ENCODE results near the gene CEP112. TPM values are rescaled to one million over a fixed set of nuclear protein-coding genes. Genes with fewer than 3 reads are reported as not detected.

CEP112 gene
- total RNA-seq, 6 donors from 2014 or later = 14.3 to 70.2 (median 31.0) TPM

DNA sequence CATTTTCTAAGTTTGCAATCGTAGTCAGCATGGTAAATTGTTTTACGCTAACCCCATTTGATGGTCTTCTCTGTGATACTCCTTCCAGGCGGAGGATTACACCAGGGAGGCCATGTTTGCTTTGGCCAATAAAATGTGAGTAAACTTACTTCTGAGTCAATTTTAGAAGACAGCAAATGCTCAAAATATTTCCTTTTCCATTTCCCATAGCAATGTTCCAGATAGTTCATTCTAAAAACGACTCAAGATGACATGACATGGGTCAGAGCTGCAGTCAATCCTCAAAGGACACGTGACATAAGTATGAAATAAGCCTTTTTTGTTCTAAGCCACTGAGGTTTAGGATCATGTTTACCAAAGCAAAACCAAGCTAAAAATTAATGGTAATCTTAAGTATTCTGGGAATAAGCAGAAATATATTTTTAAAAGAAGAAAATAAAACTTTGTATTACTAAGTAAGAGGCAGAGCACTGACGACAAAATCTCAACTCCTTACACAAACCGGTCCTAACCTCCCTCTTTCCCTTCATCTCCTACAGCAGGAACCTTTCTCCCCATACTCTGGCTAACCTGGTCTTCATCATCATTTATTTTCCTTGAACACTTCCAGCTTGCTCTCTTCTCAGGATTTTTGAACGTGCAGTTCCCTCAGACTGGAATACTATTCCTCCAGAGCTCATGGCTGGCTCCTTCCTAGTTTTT is 266.2 kb downstream of the CEP112 start:
- no peaks in the 10 kb centered on the region for H3K4me1 ChIP-seq
- DNase-seq = no peak
- TF ChIP-seq EP300 (IDR thresholded peaks at IDR 0.05) (no peak), POLR2A (IDR thresholded peaks at IDR 0.05) (no peak), POLR2AphosphoS5 (IDR thresholded peaks at IDR 0.05) (no peak)
- TF ChIP-seq, protein P1, sequence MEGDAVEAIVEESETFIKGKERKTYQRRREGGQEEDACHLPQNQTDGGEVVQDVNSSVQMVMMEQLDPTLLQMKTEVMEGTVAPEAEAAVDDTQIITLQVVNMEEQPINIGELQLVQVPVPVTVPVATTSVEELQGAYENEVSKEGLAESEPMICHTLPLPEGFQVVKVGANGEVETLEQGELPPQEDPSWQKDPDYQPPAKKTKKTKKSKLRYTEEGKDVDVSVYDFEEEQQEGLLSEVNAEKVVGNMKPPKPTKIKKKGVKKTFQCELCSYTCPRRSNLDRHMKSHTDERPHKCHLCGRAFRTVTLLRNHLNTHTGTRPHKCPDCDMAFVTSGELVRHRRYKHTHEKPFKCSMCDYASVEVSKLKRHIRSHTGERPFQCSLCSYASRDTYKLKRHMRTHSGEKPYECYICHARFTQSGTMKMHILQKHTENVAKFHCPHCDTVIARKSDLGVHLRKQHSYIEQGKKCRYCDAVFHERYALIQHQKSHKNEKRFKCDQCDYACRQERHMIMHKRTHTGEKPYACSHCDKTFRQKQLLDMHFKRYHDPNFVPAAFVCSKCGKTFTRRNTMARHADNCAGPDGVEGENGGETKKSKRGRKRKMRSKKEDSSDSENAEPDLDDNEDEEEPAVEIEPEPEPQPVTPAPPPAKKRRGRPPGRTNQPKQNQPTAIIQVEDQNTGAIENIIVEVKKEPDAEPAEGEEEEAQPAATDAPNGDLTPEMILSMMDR (IDR thresholded peaks at IDR 0.05) = no peak
- H3K36me3 ChIP-seq = peaks cover 0 to 6% (median 2%) of the 10 kb centered on the region in 4 donors
- no peaks in the 10 kb centered on the region for H3K9me3 ChIP-seq
- WGBS, 2 donors = 87% methylated on average over 8 of the region's 8 CpGs
- H3K27me3 ChIP-seq = no peaks in the 10 kb centered on the region
- H3K4me3 ChIP-seq = no peak overlapping the region
- peak in 1 of 2 donors; percentile 58 for ATAC-seq (ENCODE audit: low FRiP score in 2 of 2)
- no peak overlapping the region for H3K27ac ChIP-seq

DNA sequence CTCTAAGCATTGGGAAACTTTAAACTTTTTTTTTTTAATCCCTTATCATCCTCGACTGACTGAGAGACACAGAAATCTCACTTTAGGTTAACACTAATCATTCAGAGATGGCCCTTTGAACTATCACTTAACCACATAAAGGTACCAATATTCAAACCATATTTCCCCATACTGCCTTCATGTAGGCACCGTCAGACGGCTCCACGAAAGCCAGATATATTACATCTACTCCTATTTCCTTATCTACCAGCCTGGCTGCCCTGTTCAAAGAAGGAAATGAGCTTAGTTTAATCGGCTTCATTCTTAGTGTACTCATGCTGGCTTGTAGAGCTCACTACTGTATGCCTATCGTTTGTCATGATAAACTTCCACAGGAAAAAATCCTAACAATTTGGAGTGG is 270.9 kb downstream of the CEP112 start:
- H3K9me3 ChIP-seq = no peaks in the 10 kb centered on the region
- no peak overlapping the region for H3K27ac ChIP-seq
- H3K4me3 ChIP-seq = no peak overlapping the region
- DNase-seq (no peak), ATAC-seq (ENCODE audit: low FRiP score in 2 of 2) (no peak)
- 37 to 41% methylated on average over 6 of the region's 6 CpGs for WGBS, 2 donors
- peaks cover 0 to 8% (median 3%) of the 10 kb centered on the region in 4 donors for H3K4me1 ChIP-seq
- no peaks in the 10 kb centered on the region for H3K27me3 ChIP-seq
- no peaks in the 10 kb centered on the region for H3K36me3 ChIP-seq
- TF ChIP-seq POLR2AphosphoS5 (IDR thresholded peaks at IDR 0.05) = no peak

DNA sequence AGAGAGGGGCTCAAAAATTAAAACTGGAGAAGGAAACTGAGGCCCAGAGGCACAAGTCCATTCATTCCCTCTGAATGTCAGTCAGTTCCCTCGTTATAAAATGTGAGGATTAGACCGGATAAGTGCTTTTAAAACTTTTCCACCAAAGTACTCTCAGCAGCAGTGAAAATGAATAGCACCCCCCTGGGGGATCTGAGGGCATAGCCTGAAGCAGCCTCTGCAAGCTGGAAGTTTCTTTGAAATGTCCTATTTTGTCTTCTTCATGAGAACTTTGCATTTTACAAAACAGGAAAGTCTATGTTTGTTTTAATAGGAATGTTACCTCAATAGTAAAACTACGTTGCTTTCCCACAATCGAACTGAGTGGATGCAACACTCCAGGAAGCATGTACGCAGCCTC is 273.0 kb downstream of the CEP112 start:
- ATAC-seq (ENCODE audit: low FRiP score in 2 of 2) (no peak), DNase-seq (no peak)
- no peak for TF ChIP-seq POLR2A (IDR thresholded peaks at IDR 0.05)
- no peak for TF ChIP-seq EP300 (IDR thresholded peaks at IDR 0.05)
- TF ChIP-seq, protein P1 (IDR thresholded peaks at IDR 0.05) = no peak
- TF ChIP-seq POLR2AphosphoS5 (IDR thresholded peaks at IDR 0.05) = no peak
- H3K27me3 ChIP-seq = no peaks in the 10 kb centered on the region
- no peaks in the 10 kb centered on the region for H3K9me3 ChIP-seq
- H3K4me1 ChIP-seq = peaks cover 0 to 8% (median 3%) of the 10 kb centered on the region in 4 donors
- H3K27ac ChIP-seq = no peak overlapping the region
- H3K4me3 ChIP-seq = no peak overlapping the region
- WGBS, 2 donors = 35 to 48% methylated on average over 5 of the region's 5 CpGs
- no peaks in the 10 kb centered on the region for H3K36me3 ChIP-seq

DNA sequence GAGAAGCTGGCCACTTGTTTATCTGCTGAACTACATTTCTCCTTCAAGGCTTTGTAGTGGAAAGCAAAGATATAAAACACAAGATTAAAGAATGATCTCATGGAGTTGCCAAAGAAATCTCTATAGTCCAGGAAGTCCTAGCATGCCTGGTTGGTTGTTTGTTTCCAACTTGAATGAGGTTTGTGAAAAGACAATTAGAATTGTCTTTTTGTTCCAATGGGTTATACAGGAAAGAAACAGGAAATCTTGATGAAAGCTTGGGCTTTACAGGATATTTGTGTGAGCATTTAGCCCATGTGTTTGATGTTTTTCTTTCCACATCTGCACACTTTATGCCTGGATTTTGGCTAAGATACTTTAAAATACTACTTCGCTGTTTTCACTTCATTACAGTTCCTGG is 273.4 kb downstream of the CEP112 start:
- no peaks in the 10 kb centered on the region for H3K36me3 ChIP-seq
- DNase-seq (no peak), ATAC-seq (ENCODE audit: low FRiP score in 2 of 2) (no peak)
- H3K9me3 ChIP-seq = no peaks in the 10 kb centered on the region
- H3K27me3 ChIP-seq = no peaks in the 10 kb centered on the region
- TF ChIP-seq EP300 (IDR thresholded peaks at IDR 0.05) (no peak), POLR2A (IDR thresholded peaks at IDR 0.05) (no peak)
- peaks cover 0 to 8% (median 3%) of the 10 kb centered on the region in 4 donors for H3K4me1 ChIP-seq
- H3K27ac ChIP-seq = no peak overlapping the region
- WGBS, 2 donors = 67 to 72% methylated on average over 1 of the region's 1 CpG
- H3K4me3 ChIP-seq = no peak overlapping the region

DNA sequence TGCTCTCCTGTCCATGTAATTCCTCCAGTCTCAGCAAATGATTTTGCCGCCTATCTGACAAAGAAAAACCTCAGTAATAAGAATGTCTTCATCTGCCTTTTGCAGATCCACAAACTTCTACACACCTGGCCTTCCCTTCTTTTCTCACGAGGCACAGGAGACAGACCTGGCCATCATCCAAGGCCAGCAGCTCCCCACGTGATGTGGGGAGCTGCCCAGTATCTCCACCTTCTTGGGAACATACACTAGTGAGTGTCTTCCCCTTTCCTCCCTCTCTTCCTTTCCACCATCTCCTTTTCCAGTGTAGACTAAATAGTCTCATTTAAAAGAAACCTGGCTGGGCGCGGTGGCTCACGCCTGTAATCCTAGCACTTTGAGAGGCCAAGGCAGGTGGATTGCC is 274.4 kb downstream of the CEP112 start:
- no peak for DNase-seq
- H3K27ac ChIP-seq = no peak overlapping the region
- H3K9me3 ChIP-seq = no peaks in the 10 kb centered on the region
- H3K4me1 ChIP-seq = peaks cover 0 to 8% (median 3%) of the 10 kb centered on the region in 4 donors
- no peak for ATAC-seq (ENCODE audit: low FRiP score in 2 of 2)
- H3K27me3 ChIP-seq = no peaks in the 10 kb centered on the region
- no peak overlapping the region for H3K4me3 ChIP-seq
- WGBS, 2 donors = 84 to 85% methylated on average over 6 of the region's 6 CpGs
- TF ChIP-seq POLR2A (IDR thresholded peaks at IDR 0.05) (no peak), EP300 (IDR thresholded peaks at IDR 0.05) (no peak), POLR2AphosphoS5 (IDR thresholded peaks at IDR 0.05) (no peak)
- TF ChIP-seq, protein P1 (IDR thresholded peaks at IDR 0.05) = no peak
- H3K36me3 ChIP-seq = no peaks in the 10 kb centered on the region

DNA sequence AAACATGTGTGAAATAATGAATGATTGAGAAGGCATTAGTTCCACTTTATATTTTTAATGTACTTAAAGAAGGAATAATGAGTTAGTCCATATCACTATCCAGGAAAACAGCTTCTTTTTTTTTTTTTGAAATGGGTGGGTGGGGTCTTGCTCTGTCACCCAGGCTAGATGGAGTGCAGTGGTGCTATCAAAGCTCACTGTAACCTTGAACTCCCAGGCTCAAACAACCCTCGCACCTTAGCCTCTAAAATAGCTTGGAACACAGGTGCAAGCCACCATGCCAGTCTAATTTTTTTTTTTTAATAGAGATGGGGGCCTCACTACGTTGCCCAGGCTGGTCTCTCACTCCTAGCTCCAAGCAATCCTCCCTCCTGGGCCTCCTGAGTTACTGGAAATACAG is 275.5 kb downstream of the CEP112 start:
- Histone ChIP-seq H3K4me1 (peaks cover 0 to 8% (median 3%) of the 10 kb centered on the region in 4 donors), H3K4me3 (no peak overlapping the region), H3K9me3 (peaks cover 0 to 3% (median 0%) of the 10 kb centered on the region in 4 donors), H3K27me3 (no peaks in the 10 kb centered on the region), H3K27ac (no peak overlapping the region), H3K36me3 (no peaks in the 10 kb centered on the region)
- DNase-seq (no peak), ATAC-seq (ENCODE audit: low FRiP score in 2 of 2) (no peak)
- 93 to 95% methylated on average over 2 of the region's 2 CpGs for WGBS, 2 donors
- no peak for TF ChIP-seq EP300 (IDR thresholded peaks at IDR 0.05)
- no peak for TF ChIP-seq POLR2AphosphoS5 (IDR thresholded peaks at IDR 0.05)
- TF ChIP-seq, protein P1 (IDR thresholded peaks at IDR 0.05) = no peak
- TF ChIP-seq POLR2A (IDR thresholded peaks at IDR 0.05) = no peak
